Endothelial cell of umbilical vein (primary cell): ENCODE measurements around the gene CTNNA2. TPM values are rescaled to one million over a fixed set of nuclear protein-coding genes. Genes with fewer than 3 reads are reported as not detected.

Experiments used
- BruUV-seq: library from RNA; stranded (reverse); fragments of 400-500 nt; replicated peaks from 2 replicates; lab custom pipeline; 2021; lab: Mats Ljungman, UMichigan
- CTCF ChIA-PET: fragments of 300-600, 350-600 bp; sonication (Branson Sonifier 250); formaldehyde crosslinking; loops from one replicate; lab custom pipeline; 2021; ENCODE audit warnings: antibody characterized with exemption, inconsistent platforms; lab: Charles Lee
- POLR2A ChIA-PET: fragments of 300-600, 350-600 bp; sonication (Branson Sonifier 250); formaldehyde crosslinking; loops from one replicate; lab custom pipeline; 2021; ENCODE audit warnings: antibody characterized with exemption, inconsistent platforms; lab: Charles Lee
- DNase-seq: peaks from one replicate; pipeline ENCODE4 v3.0.0-alpha.2; 2011; ENCODE audit warnings: low read depth, low spot score
- FAIRE-seq: peaks from 2 replicates; lab custom pipeline; 2011; peaks lifted over from hg19 to GRCh38; lab: Jason Lieb, UNC
- H2AFZ ChIP-seq: 2 replicates; pipeline ENCODE4 v1.6.0; 2012; ENCODE audit warnings: low read depth, low read length, control low read depth, inconsistent platforms
- H3K27ac ChIP-seq: 2 replicates; pipeline ENCODE4 v1.5.1; 2011; ENCODE audit warnings: low read depth, mild to moderate bottlenecking, control low read depth, low read length, moderate library complexity; ENCODE audit not compliant: insufficient read depth
- H3K27me3 ChIP-seq, 2 experiments: 2 replicates each; pipeline versions ENCODE4 v1.6.0 to v1.6.1; 2011; ENCODE audit warnings: low read length in 2 of 2, mixed read lengths in 1 of 2; ENCODE audit not compliant: control insufficient read depth in 2 of 2, insufficient read depth in 2 of 2
- H3K36me3 ChIP-seq, 2 experiments: 2 replicates in 1 of 2; 3 replicates in 1 of 2; pipeline ENCODE4 v1.5.1; 2011; ENCODE audit warnings: low read length in 2 of 2, mild to moderate bottlenecking in 1 of 2, moderate library complexity in 1 of 2; ENCODE audit not compliant: control insufficient read depth in 2 of 2, insufficient read depth in 2 of 2; ENCODE audit errors: extremely low read depth in 1 of 2
- H3K4me1 ChIP-seq: 3 replicates; pipeline ENCODE4 v1.5.1; 2011; ENCODE audit warnings: mild to moderate bottlenecking, low read length; ENCODE audit not compliant: control insufficient read depth, insufficient read depth; ENCODE audit errors: extremely low read depth
- H3K4me2 ChIP-seq: 2 replicates; pipeline ENCODE4 v1.6.1; 2011; ENCODE audit warnings: low read length, control low read depth, mixed read lengths; ENCODE audit not compliant: insufficient read depth
- H3K4me3 ChIP-seq, 3 experiments: fragments of 200-600 bp in 1 of 3; sonication (generic), shearing (Covaris generic) in 1 of 3; replicated peaks in 1 of 3; 2 replicates each; pipeline ENCODE4 v1.5.1; 2011 to 2016; ENCODE audit warnings: control low read depth in 3 of 3, low read length in 3 of 3, mild to moderate bottlenecking in 2 of 3, inconsistent platforms in 1 of 3, low read depth in 1 of 3, moderate library complexity in 1 of 3; ENCODE audit not compliant: insufficient read depth in 1 of 3
- H3K79me2 ChIP-seq: 2 replicates; pipeline ENCODE4 v1.6.0; 2012; ENCODE audit warnings: low read length, inconsistent platforms; ENCODE audit not compliant: control insufficient read depth, insufficient read depth
- H3K9ac ChIP-seq: replicated peaks from 2 replicates; pipeline ENCODE3; 2011; ENCODE audit warnings: low read length, control low read depth; ENCODE audit not compliant: insufficient read depth; ENCODE audit errors: extremely low read depth
- H3K9me1 ChIP-seq: replicated peaks from 3 replicates; pipeline ENCODE4 v1.6.0; 2011; ENCODE audit warnings: mild to moderate bottlenecking, low read length; ENCODE audit not compliant: control insufficient read depth, insufficient read depth; ENCODE audit errors: extremely low read depth
- H3K9me3 ChIP-seq: replicated peaks from 2 replicates; pipeline ENCODE4 v1.5.1; 2012; ENCODE audit warnings: low read length, inconsistent platforms; ENCODE audit not compliant: control insufficient read depth, insufficient read depth
- H4K20me1 ChIP-seq: replicated peaks from 2 replicates; pipeline ENCODE3; 2011; ENCODE audit warnings: mild to moderate bottlenecking, low read length; ENCODE audit not compliant: control insufficient read depth, insufficient read depth; ENCODE audit errors: extremely low read depth
- CTCF ChIP-seq, 2 donors: IDR thresholded peaks; 1 replicate in 1 of 2; 2 replicates in 1 of 2; pipeline ENCODE4 v1.5.1; 2011; ENCODE audit warnings: low read length in 2 of 2, mild to moderate bottlenecking in 2 of 2, moderate library complexity in 2 of 2, control low read depth in 1 of 2, inconsistent platforms in 1 of 2, low read depth in 1 of 2; ENCODE audit not compliant: insufficient read depth in 1 of 2; ENCODE audit errors: extremely low read depth in 1 of 2
- EZH2 ChIP-seq: IDR thresholded peaks from 2 replicates; pipeline ENCODE4 v1.6.1; 2012; ENCODE audit warnings: borderline replicate concordance, low read depth, mild to moderate bottlenecking, moderate library complexity, low read length, inconsistent platforms; ENCODE audit not compliant: severe bottlenecking
- GATA2 ChIP-seq: IDR thresholded peaks from 2 replicates; pipeline ENCODE4 v1.7.0; 2011; ENCODE audit warnings: low read depth, mild to moderate bottlenecking, moderate library complexity, mixed read lengths, low read length; ENCODE audit not compliant: insufficient read length, insufficient read depth
- JUN ChIP-seq: IDR thresholded peaks from 2 replicates; pipeline ENCODE4 v1.6.1; 2011; ENCODE audit warnings: borderline replicate concordance, low read depth; ENCODE audit not compliant: insufficient read length, insufficient read depth
- POLR2AphosphoS5 ChIP-seq: IDR thresholded peaks from 2 replicates; pipeline ENCODE4 v1.6.1; 2012; ENCODE audit warnings: low read depth, mild to moderate bottlenecking, control low read depth, low read length, moderate library complexity; ENCODE audit not compliant: insufficient read depth
- dilution Hi-C: fragments of 300-500 bp; cut with MboI; formaldehyde crosslinking; loops from one replicate; pipeline ENCODE4 v1.15.0; 2019; ENCODE audit warnings: low sequenced_read_pairs; ENCODE audit not compliant: extremely low pct_ligation_motif_present
- intact Hi-C: fragments of 100-400 bp; cut with micrococcal nuclease; formaldehyde crosslinking; loops from one replicate; pipeline ENCODE4 v1.10.0; 2022
- polyA plus RNA-seq, 4 experiments: library from polyadenylated mRNA; depleted of rRNA in 3 of 4; stranded (reverse) in 3 of 4; unstranded in 1 of 4; fragments of >200 nt; gene quantifications; 2 replicates each; pipeline versions ENCODE4 v1.2.1 to v1.2.3, GENCODE V29; 2011 to 2012; ENCODE audit warnings: missing spikeins in 1 of 4
- total RNA-seq: library from RNA; stranded (reverse); gene quantifications from 2 replicates; pipeline ENCODE4 v1.2.3, GENCODE V29; 2021

Gene CTNNA2
- total and polyA plus RNA-seq, 2 donors (not counting 3 experiments of a cell fraction or from before 2014, with no cell fraction given) = not detected

GRCh38 chr2:80102026-80102425, 589.2 kb downstream of the CTNNA2 start:
- H3K4me2 ChIP-seq = no peak overlapping the region
- no peak for FAIRE-seq

GRCh38 chr2:80105015-80105640, 592.3 kb downstream of the CTNNA2 start:
- H4K20me1 ChIP-seq = no peaks in the 10 kb centered on the region
- ChIA-PET CTCF (no interaction called here), POLR2A (no interaction called here)
- H3K36me3 ChIP-seq = no peaks in the 10 kb centered on the region
- H3K4me1 ChIP-seq = no peaks in the 10 kb centered on the region
- DNase-seq (no peak), FAIRE-seq (no peak)
- no peak overlapping the region for H3K27ac ChIP-seq
- H3K9me3 ChIP-seq = peaks cover 2% of the 10 kb centered on the region
- dilution Hi-C loops = no loop called here
- no peak overlapping the region for H2AFZ ChIP-seq
- no peaks in the 10 kb centered on the region for H3K27me3 ChIP-seq
- no peak for TF ChIP-seq GATA2
- TF ChIP-seq CTCF (IDR thresholded peaks at IDR 0.05; ENCODE audit: extremely low read depth in 1 of 2, insufficient read depth in 1 of 2, low read depth in 1 of 2, low read length in 2 of 2) = no peak
- TF ChIP-seq POLR2AphosphoS5 = no peak
- TF ChIP-seq JUN = no peak
- TF ChIP-seq EZH2 = no peak
- no peak overlapping the region for H3K9ac ChIP-seq
- H3K4me3 ChIP-seq = no peak overlapping the region
- BruUV-seq = no TSS peak
- intact Hi-C loops = no loop called here
- no peak overlapping the region for H3K4me2 ChIP-seq
- H3K79me2 ChIP-seq = no peaks in the 10 kb centered on the region
- no peaks in the 10 kb centered on the region for H3K9me1 ChIP-seq

More at GRCh38 chr2:80102026-80102425, 589.2 kb downstream of the CTNNA2 start:
- dilution Hi-C loops = no loop called here
- H3K4me3 ChIP-seq = no peak overlapping the region
- no peaks in the 10 kb centered on the region for H3K36me3 ChIP-seq
- no peaks in the 10 kb centered on the region for H3K27me3 ChIP-seq
- peaks cover 2% of the 10 kb centered on the region for H3K9me3 ChIP-seq
- no peak overlapping the region for H3K9ac ChIP-seq
- BruUV-seq = no TSS peak
- DNase-seq = no peak
- POLR2A ChIA-PET = no interaction called here
- H3K79me2 ChIP-seq = no peaks in the 10 kb centered on the region
- intact Hi-C loops = no loop called here
- no peak overlapping the region for H2AFZ ChIP-seq
- H3K9me1 ChIP-seq = no peaks in the 10 kb centered on the region
- no peak overlapping the region for H3K27ac ChIP-seq
- H3K4me1 ChIP-seq = no peaks in the 10 kb centered on the region
- CTCF ChIA-PET = no interaction called here
- no peak for TF ChIP-seq CTCF (IDR thresholded peaks at IDR 0.05; ENCODE audit: extremely low read depth in 1 of 2, insufficient read depth in 1 of 2, low read depth in 1 of 2, low read length in 2 of 2)
- H4K20me1 ChIP-seq = no peaks in the 10 kb centered on the region
